Heart right ventricle (tissue), 16 donors: ENCODE data around the gene NKTR. TPM values are rescaled to one million over a fixed set of nuclear protein-coding genes. Genes with fewer than 3 reads are reported as not detected.

ENCODE experiments used
- ATAC-seq, 8 donors: fragments of 200-7000 bp; cut with Tn5 transposase; one replicate each; pipeline ENCODE4 v1.9.1; 2020; ENCODE audit warnings: mild to moderate bottlenecking in 8 of 8, moderate library complexity in 8 of 8, moderate number of reproducible peaks in 1 of 8
- DNase-seq, 2 donors: peaks; one replicate each; pipeline ENCODE4 v3.0.0-alpha.2; 2020
- H3K27ac ChIP-seq, 10 donors: fragments of 200-600 bp; sonication (generic) in 2 of 10; one replicate each; pipeline versions ENCODE4 v1.5.0 to v1.8.0; 2020 to 2022; ENCODE audit warnings: mild to moderate bottlenecking in 3 of 10
- H3K27me3 ChIP-seq, 7 donors: fragments of 200-600 bp; one replicate each; pipeline ENCODE4 v1.8.0; 2021 to 2022; ENCODE audit warnings: mild to moderate bottlenecking in 2 of 7
- H3K36me3 ChIP-seq, 9 donors: fragments of 200-600 bp; sonication (generic) in 1 of 9; one replicate each; pipeline versions ENCODE4 v1.5.0 to v1.8.0; 2020 to 2022; ENCODE audit warnings: mild to moderate bottlenecking in 2 of 9
- H3K4me1 ChIP-seq, 9 donors: fragments of 200-600 bp; sonication (generic) in 1 of 9; one replicate each; pipeline versions ENCODE4 v1.5.0 to v1.8.0; 2020 to 2022; ENCODE audit warnings: mild to moderate bottlenecking in 4 of 9
- H3K4me3 ChIP-seq, 10 donors: fragments of 200-600 bp; sonication (generic) in 2 of 10; one replicate each; pipeline versions ENCODE4 v1.5.0 to v1.8.0; 2020 to 2022; ENCODE audit warnings: mild to moderate bottlenecking in 7 of 10, moderate library complexity in 2 of 10
- H3K9me3 ChIP-seq, 11 donors: fragments of 200-600 bp in 10 of 11; sonication (generic) in 2 of 11; one replicate each; pipeline versions ENCODE4 v1.5.0 to v1.8.0; 2013 to 2022; ENCODE audit warnings: mild to moderate bottlenecking in 2 of 11, control low read depth in 1 of 11, moderate library complexity in 1 of 11
- WGBS, 2 donors: extraction: QIAGEN DNeasy Blood & Tissue Kit; methylation state at CpG; one replicate each; pipeline ENCODE4 v1.1.7; 2013; ENCODE audit warnings: inconsistent platforms in 1 of 2; 5-methylcytosine and 5-hydroxymethylcytosine counted together
- intact Hi-C, 10 donors: fragments of 100-400 bp; cut with DNase I; formaldehyde crosslinking; loops; one replicate each; pipeline versions ENCODE4 v1.11.1 to v1.14.2; 2022
- polyA plus RNA-seq, 2 donors: library from polyadenylated mRNA; stranded (reverse); fragments of 200-250 nt; gene quantifications; one replicate each; pipeline ENCODE4 v1.2.3, GENCODE V29; 2013
- total RNA-seq, 10 donors: library from RNA; stranded (reverse); fragmentation: NEBNext Ultra II Directional in 3 of 10; extraction: Animal tissue kit (Norgen Biotek cat#: 25700) in 3 of 10; gene quantifications; one replicate each; pipeline versions ENCODE4 v1.2.1 to v1.2.4, GENCODE V29; 2021 to 2023
- TF ChIP-seq, protein P1 (sequence below), 9 donors: fragments of 200-600 bp; sonication (generic) in 2 of 9; IDR thresholded peaks; one replicate each; pipeline versions ENCODE4 v1.5.0 to v1.8.0; 2021 to 2022; ENCODE audit warnings: antibody characterized with exemption in 9 of 9, mild to moderate bottlenecking in 5 of 9, moderate library complexity in 1 of 9
- donor health status: Arrhythmogenic right ventricular cardiomyopathy.
- donor health status: ischemic (EF 13 %, LVEDD 7.1; RV severe dilation, severe dysfunction).
- donor health status: healthy with polysubstance abuse.
- donor health status: DM: no; HTN: yes; CAD: no.
- donor health status: DM: no; HTN: no; CAD: no.
- donor health status: ischemic (EF 25% LVEDD 6.9; RV normal size, moderate dysfunction).
- donor health status: ischemic (EF 25% LVEDD 5.7; RV mildly dilated, moderate dysfunction).
- donor health status: healthy.
- donor health status: DM: yes; HTN: yes; CAD: no.
- donor health status: Ischemic cardiomyopathy.
- donor health status: ischemic (EF 35%, LVEDD 5.7; RV mildly dilated, moderate dysfunction).
- donor health status: nonischemic (EF 11% LVEDD 7.7; RV severe dilation, severe dysfunction).
- donor health status: DM: yes; HTN: yes; CAD: no.
- donor health status: PGD.
- donor health status: ischemic (EF 29% LVEDD 5.4; RV normal size, mild dysfunction).
- donor health status: nonischemic (EF 23%, LVEDD 6.1; RV moderate dilation, normal function).

Gene NKTR
- total and polyA plus RNA-seq, 12 donors = 10.2 to 59.3 (median 21.9) TPM

GRCh38 chr3:42681361-42682038 is 81.0 kb downstream of the NKTR start:
- H3K4me1 ChIP-seq = peaks cover 4 to 33% (median 20%) of the 10 kb centered on the region in 9 donors
- DNase-seq = no peak
- no peaks in the 10 kb centered on the region for H3K36me3 ChIP-seq
- intact Hi-C loops = no loop called here
- no peak overlapping the region for H3K27ac ChIP-seq
- peaks cover 0 to 18% (median 8%) of the 10 kb centered on the region in 7 donors for H3K27me3 ChIP-seq
- TF ChIP-seq, protein P1, sequence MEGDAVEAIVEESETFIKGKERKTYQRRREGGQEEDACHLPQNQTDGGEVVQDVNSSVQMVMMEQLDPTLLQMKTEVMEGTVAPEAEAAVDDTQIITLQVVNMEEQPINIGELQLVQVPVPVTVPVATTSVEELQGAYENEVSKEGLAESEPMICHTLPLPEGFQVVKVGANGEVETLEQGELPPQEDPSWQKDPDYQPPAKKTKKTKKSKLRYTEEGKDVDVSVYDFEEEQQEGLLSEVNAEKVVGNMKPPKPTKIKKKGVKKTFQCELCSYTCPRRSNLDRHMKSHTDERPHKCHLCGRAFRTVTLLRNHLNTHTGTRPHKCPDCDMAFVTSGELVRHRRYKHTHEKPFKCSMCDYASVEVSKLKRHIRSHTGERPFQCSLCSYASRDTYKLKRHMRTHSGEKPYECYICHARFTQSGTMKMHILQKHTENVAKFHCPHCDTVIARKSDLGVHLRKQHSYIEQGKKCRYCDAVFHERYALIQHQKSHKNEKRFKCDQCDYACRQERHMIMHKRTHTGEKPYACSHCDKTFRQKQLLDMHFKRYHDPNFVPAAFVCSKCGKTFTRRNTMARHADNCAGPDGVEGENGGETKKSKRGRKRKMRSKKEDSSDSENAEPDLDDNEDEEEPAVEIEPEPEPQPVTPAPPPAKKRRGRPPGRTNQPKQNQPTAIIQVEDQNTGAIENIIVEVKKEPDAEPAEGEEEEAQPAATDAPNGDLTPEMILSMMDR (IDR thresholded peaks at IDR 0.05) = no peak
- ATAC-seq = no peak
- peaks cover 0 to 18% (median 0%) of the 10 kb centered on the region in 11 donors for H3K9me3 ChIP-seq
- H3K4me3 ChIP-seq = no peak overlapping the region
- WGBS, 2 donors = 85% methylated on average over 10 of the region's 10 CpGs

- 70 to 75% methylated on average over 12 of the region's 12 CpGs for WGBS, 2 donors
- no peak overlapping the region for H3K4me3 ChIP-seq
- ATAC-seq (no peak), DNase-seq (no peak)
- intact Hi-C loops = no loop called here
- TF ChIP-seq, protein P1 (IDR thresholded peaks at IDR 0.05) = no peak
- H3K27me3 ChIP-seq = peaks cover 0 to 23% (median 11%) of the 10 kb centered on the region in 7 donors
- H3K9me3 ChIP-seq = peaks cover 0 to 11% (median 0%) of the 10 kb centered on the region in 11 donors
- peak overlapping the region in 8 of 10 donors; percentile 78 to 94 (median 86) for H3K27ac ChIP-seq
- H3K36me3 ChIP-seq = no peaks in the 10 kb centered on the region
- peaks cover 4 to 36% (median 20%) of the 10 kb centered on the region in 9 donors for H3K4me1 ChIP-seq
Observed at GRCh38 chr3:42682301-42683070, 82.0 kb downstream of the NKTR start.

DNA sequence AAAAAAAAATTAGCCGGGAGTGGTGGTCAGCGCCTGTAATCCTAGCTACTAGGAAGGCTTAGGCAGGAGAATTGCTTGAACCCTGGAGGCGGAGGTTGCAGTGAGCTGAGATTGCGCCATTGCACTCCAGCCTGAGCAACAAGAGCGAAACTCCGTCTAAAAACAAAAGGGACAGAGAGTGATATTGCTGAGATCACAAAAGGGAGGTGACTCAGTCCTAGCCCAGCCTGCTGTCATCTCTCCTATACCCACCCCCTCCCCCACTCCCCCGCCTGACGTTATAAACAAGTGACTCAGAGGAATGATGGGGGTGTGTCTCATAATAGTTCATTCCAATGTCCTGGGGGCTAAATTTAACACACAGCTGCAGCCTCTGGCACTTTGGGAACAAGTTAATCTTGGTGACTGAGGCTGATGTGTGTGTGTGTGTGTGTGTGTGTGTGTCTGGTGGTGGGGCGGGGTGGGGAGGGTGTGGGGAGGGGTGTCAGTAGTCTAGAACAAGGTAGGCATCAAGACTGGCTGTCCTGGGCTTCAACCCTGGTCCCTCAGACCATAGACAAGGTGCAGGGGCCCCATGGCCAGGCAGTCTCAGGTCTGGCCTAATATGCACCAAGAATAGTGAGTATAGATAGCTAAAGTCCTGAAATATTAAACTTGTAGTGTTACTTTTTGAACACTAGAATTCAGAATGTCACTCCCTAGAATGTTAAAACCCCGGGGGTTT is 83.6 kb downstream of the NKTR start:
- DNase-seq = peak in 1 of 2 donors; percentile 85
- H3K36me3 ChIP-seq = no peaks in the 10 kb centered on the region
- TF ChIP-seq, protein P1 (IDR thresholded peaks at IDR 0.05) = no peak
- peak overlapping the region; percentile 68 to 94 (median 83) for H3K27ac ChIP-seq
- H3K9me3 ChIP-seq = no peaks in the 10 kb centered on the region
- 28 to 37% methylated on average over 10 of the region's 10 CpGs for WGBS, 2 donors
- H3K4me3 ChIP-seq = peak overlapping the region in 2 of 10 donors; percentile 5 to 17
- H3K27me3 ChIP-seq = peaks cover 0 to 23% (median 11%) of the 10 kb centered on the region in 7 donors
- H3K4me1 ChIP-seq = peaks cover 4 to 40% (median 20%) of the 10 kb centered on the region in 9 donors
- peak; percentile 80 to 95 (median 92) for ATAC-seq
- intact Hi-C loops = no loop called here
